CD4-positive, alpha-beta T cell (primary cell): ENCODE data around the gene OPCML. TPM values are rescaled to one million over a fixed set of nuclear protein-coding genes. Genes with fewer than 3 reads are reported as not detected.

ENCODE experiments used
- ATAC-seq: fragments of 200-7000 bp; cut with Tn5 transposase; one replicate; pipeline ENCODE4 v1.10.0; 2022; ENCODE audit warnings: mild to moderate bottlenecking; ENCODE audit not compliant: poor library complexity
- CTCF ChIA-PET: fragments of 350-600 bp; sonication (Branson Sonifier 250); formaldehyde crosslinking; loops from one replicate; lab custom pipeline; 2021; ENCODE audit warnings: antibody characterized with exemption, inconsistent platforms; lab: Charles Lee
- POLR2A ChIA-PET: fragments of 350-600 bp; sonication (Branson Sonifier 250); formaldehyde crosslinking; loops from one replicate; lab custom pipeline; 2021; ENCODE audit warnings: antibody characterized with exemption, inconsistent platforms; lab: Charles Lee
- DNase-seq, 14 experiments: peaks; one replicate each; pipeline ENCODE4 v3.0.0-alpha.2; 2013 to 2020; ENCODE audit warnings: mixed read lengths in 2 of 14
- H3K27ac ChIP-seq, 2 donors: one replicate each; pipeline versions ENCODE4 v1.5.1 to v1.7.0; 2013; ENCODE audit warnings: low read length in 2 of 2, low read depth in 1 of 2, mild to moderate bottlenecking in 1 of 2
- H3K27me3 ChIP-seq, 2 experiments: 1 replicate in 1 of 2; 2 replicates in 1 of 2; pipeline versions ENCODE4 v1.6.1 to v1.7.0; 2013; ENCODE audit warnings: low read length in 2 of 2, control low read depth in 1 of 2, mild to moderate bottlenecking in 1 of 2, moderate library complexity in 1 of 2; ENCODE audit not compliant: insufficient read depth in 2 of 2, control insufficient read depth in 1 of 2
- H3K36me3 ChIP-seq: one replicate; pipeline ENCODE4 v1.6.1; 2013; ENCODE audit warnings: low read length, control low read depth; ENCODE audit not compliant: insufficient read depth
- H3K4me1 ChIP-seq: one replicate; pipeline ENCODE4 v1.6.1; 2013; ENCODE audit warnings: low read length, control low read depth; ENCODE audit not compliant: insufficient read depth
- H3K4me3 ChIP-seq: one replicate; pipeline ENCODE4 v1.5.1; 2013; ENCODE audit warnings: mild to moderate bottlenecking, low read length, moderate library complexity
- H3K9me3 ChIP-seq, 2 experiments: 1 replicate in 1 of 2; 2 replicates in 1 of 2; pipeline versions ENCODE4 v1.6.1 to v1.7.0; 2013; ENCODE audit warnings: low read length in 2 of 2, mild to moderate bottlenecking in 2 of 2, control low read depth in 1 of 2, moderate library complexity in 1 of 2; ENCODE audit not compliant: control insufficient read depth in 1 of 2, insufficient read depth in 1 of 2
- H3K27ac Mint-ChIP-seq: one replicate; pipeline ENCODE4 v1.8.0; 2020; ENCODE audit warnings: mixed read lengths
- H3K27me3 Mint-ChIP-seq: one replicate; pipeline ENCODE4 v1.8.0; 2021; ENCODE audit warnings: mixed read lengths
- H3K36me3 Mint-ChIP-seq: one replicate; pipeline ENCODE4 v1.8.0; 2021; ENCODE audit warnings: low read depth, mixed read lengths
- H3K4me1 Mint-ChIP-seq: one replicate; pipeline ENCODE4 v1.8.0; 2021; ENCODE audit warnings: low read depth, mixed read lengths
- H3K4me3 Mint-ChIP-seq: one replicate; pipeline ENCODE4 v1.8.0; 2020; ENCODE audit warnings: mild to moderate bottlenecking, mixed read lengths
- H3K9me3 Mint-ChIP-seq: one replicate; pipeline ENCODE4 v1.8.0; 2020; ENCODE audit warnings: mixed read lengths
- intact Hi-C, 2 experiments: fragments of 100-400 bp; cut with DNase I in 1 of 2; cut with micrococcal nuclease in 1 of 2; formaldehyde crosslinking; loops; one replicate each; pipeline versions ENCODE4 v1.15.1 to v1.9.0; 2023 to 2025; cut with DNase I, micrococcal nuclease
- total RNA-seq, 174 experiments: library from RNA in 2 of 174; stranded (reverse) in 2 of 174; gene quantifications; one replicate each; pipeline ENCODE4 v1.2.3 and lab custom pipeline; 2021 to 2026
- TF ChIP-seq, protein P1 (sequence below): fragments of 200-600 bp; IDR thresholded peaks from one replicate; pipeline ENCODE4 v1.8.0; 2022; ENCODE audit warnings: antibody characterized with exemption, mild to moderate bottlenecking

OPCML gene
- total RNA-seq, 2 experiments from 2014 or later = not detected

DNA sequence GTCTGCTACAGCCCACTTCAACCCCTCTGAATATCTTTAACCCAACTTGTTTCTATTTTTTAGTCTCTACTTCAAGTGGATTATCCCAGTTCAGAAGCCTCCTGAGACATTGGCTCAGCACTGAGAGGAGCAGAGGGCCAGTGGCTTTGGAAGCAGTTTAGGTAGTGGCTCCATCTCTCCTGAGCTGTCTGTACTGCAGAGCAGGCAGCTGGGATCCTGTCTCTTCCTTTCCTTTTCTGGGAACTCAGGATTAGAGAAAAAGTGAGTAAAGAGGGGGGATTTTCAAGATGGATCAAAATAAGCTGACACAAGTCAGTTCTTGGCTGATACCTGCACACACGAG, 512.0 kb downstream of the OPCML start:
- no peaks in the 10 kb centered on the region for H3K4me1 Mint-ChIP-seq
- H3K27me3 Mint-ChIP-seq = peaks cover 5% of the 10 kb centered on the region
- TF ChIP-seq, protein P1, sequence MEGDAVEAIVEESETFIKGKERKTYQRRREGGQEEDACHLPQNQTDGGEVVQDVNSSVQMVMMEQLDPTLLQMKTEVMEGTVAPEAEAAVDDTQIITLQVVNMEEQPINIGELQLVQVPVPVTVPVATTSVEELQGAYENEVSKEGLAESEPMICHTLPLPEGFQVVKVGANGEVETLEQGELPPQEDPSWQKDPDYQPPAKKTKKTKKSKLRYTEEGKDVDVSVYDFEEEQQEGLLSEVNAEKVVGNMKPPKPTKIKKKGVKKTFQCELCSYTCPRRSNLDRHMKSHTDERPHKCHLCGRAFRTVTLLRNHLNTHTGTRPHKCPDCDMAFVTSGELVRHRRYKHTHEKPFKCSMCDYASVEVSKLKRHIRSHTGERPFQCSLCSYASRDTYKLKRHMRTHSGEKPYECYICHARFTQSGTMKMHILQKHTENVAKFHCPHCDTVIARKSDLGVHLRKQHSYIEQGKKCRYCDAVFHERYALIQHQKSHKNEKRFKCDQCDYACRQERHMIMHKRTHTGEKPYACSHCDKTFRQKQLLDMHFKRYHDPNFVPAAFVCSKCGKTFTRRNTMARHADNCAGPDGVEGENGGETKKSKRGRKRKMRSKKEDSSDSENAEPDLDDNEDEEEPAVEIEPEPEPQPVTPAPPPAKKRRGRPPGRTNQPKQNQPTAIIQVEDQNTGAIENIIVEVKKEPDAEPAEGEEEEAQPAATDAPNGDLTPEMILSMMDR = no peak
- H3K9me3 Mint-ChIP-seq = no peaks in the 10 kb centered on the region
- intact Hi-C loops = no loop called here
- H3K4me3 Mint-ChIP-seq = no peak overlapping the region
- H3K9me3 ChIP-seq = peaks cover 0 to 6% of the 10 kb centered on the region in 2 experiments
- no peak overlapping the region for H3K4me3 ChIP-seq
- no peak for DNase-seq
- POLR2A ChIA-PET = no interaction called here
- CTCF ChIA-PET = interaction anchor here (0.5 kb wide), 1 partner anchor 934 kb away, joined by 4 read pairs; no protein-coding TSS in a partner anchor
- H3K36me3 ChIP-seq = no peaks in the 10 kb centered on the region
- H3K27ac Mint-ChIP-seq = no peak overlapping the region
- H3K36me3 Mint-ChIP-seq = no peaks in the 10 kb centered on the region
- H3K27ac ChIP-seq = no peak overlapping the region
- H3K4me1 ChIP-seq = no peaks in the 10 kb centered on the region
- no peaks in the 10 kb centered on the region for H3K27me3 ChIP-seq
- ATAC-seq = no peak

GRCh38 chr11:133019545-133020371, 512.5 kb downstream of the OPCML start:
- no peak overlapping the region for H3K4me3 Mint-ChIP-seq
- CTCF ChIA-PET = no interaction called here
- H3K9me3 ChIP-seq = peaks cover 0 to 6% of the 10 kb centered on the region in 2 experiments
- no peaks in the 10 kb centered on the region for H3K36me3 ChIP-seq
- TF ChIP-seq, protein P1 = no peak
- peaks cover 2% of the 10 kb centered on the region for H3K9me3 Mint-ChIP-seq
- intact Hi-C loops = no loop called here
- no peak overlapping the region for H3K27ac ChIP-seq
- POLR2A ChIA-PET = no interaction called here
- no peaks in the 10 kb centered on the region for H3K36me3 Mint-ChIP-seq
- no peaks in the 10 kb centered on the region for H3K27me3 ChIP-seq
- no peak overlapping the region for H3K4me3 ChIP-seq
- no peaks in the 10 kb centered on the region for H3K4me1 Mint-ChIP-seq
- H3K27ac Mint-ChIP-seq = no peak overlapping the region
- H3K27me3 Mint-ChIP-seq = peaks cover 5% of the 10 kb centered on the region
- ATAC-seq = no peak
- no peak for DNase-seq
- H3K4me1 ChIP-seq = no peaks in the 10 kb centered on the region

- no peak overlapping the region for H3K4me3 ChIP-seq
- ChIA-PET POLR2A (no interaction called here), CTCF (no interaction called here)
- H3K27me3 ChIP-seq = no peaks in the 10 kb centered on the region
- Mint-ChIP-seq H3K4me3 (no peak overlapping the region), H3K36me3 (no peaks in the 10 kb centered on the region), H3K9me3 (peaks cover 4% of the 10 kb centered on the region), H3K27me3 (no peaks in the 10 kb centered on the region), H3K4me1 (no peaks in the 10 kb centered on the region), H3K27ac (no peak overlapping the region)
- no peaks in the 10 kb centered on the region for H3K4me1 ChIP-seq
- H3K9me3 ChIP-seq = peaks cover 0 to 6% of the 10 kb centered on the region in 2 experiments
- TF ChIP-seq, protein P1 = no peak
- DNase-seq = no peak
- no peak for ATAC-seq
- no peak overlapping the region for H3K27ac ChIP-seq
- no peaks in the 10 kb centered on the region for H3K36me3 ChIP-seq
- intact Hi-C loops = no loop called here
Measured at GRCh38 chr11:133015457-133015856, 516.8 kb downstream of the OPCML start.
